Activated T-cell treated with anti-CD3 and anti-CD28 coated beads, Interleukin-2, amount 50 U/mL, for 4 hours (primary cell): ENCODE data around the gene SECISBP2. TPM values are rescaled to one million over a fixed set of nuclear protein-coding genes. Genes with fewer than 3 reads are reported as not detected.
A peak's percentile ranks its signal among the peaks of the same experiment; 100 is the strongest.

Source experiments
- ATAC-seq, 2 donors: fragments of 200-7000 bp; cut with Tn5 transposase; one replicate each; pipeline ENCODE4 v1.10.0; 2021
- DNase-seq: peaks from one replicate; pipeline ENCODE4 v3.0.0-alpha.2; 2020
- H3K27me3 Mint-ChIP-seq: one replicate; pipeline ENCODE4 v1.8.0; 2021; ENCODE audit warnings: low read depth, mixed read lengths
- H3K36me3 Mint-ChIP-seq: one replicate; pipeline ENCODE4 v1.8.0; 2022; ENCODE audit warnings: mixed read lengths; ENCODE audit not compliant: insufficient read depth
- H3K4me1 Mint-ChIP-seq: one replicate; pipeline ENCODE4 v1.8.0; 2021; ENCODE audit warnings: low read depth, mixed read lengths
- H3K4me3 Mint-ChIP-seq: one replicate; pipeline ENCODE4 v1.8.0; 2021; ENCODE audit warnings: mild to moderate bottlenecking, moderate library complexity, mixed read lengths
- H3K9me3 Mint-ChIP-seq: one replicate; pipeline ENCODE4 v1.8.0; 2021; ENCODE audit warnings: mixed read lengths
- total RNA-seq, 3 donors: library from RNA; stranded (reverse); gene quantifications; one replicate each; pipeline ENCODE4 v1.2.1, GENCODE V29; 2021

SECISBP2 gene
- total RNA-seq, 3 donors from 2014 or later, result 34.7 to 36.3 (median 35.1) TPM

- Mint-ChIP-seq H3K9me3 (no peaks in the 10 kb centered on the region), H3K4me1 (peaks cover 3% of the 10 kb centered on the region), H3K27me3 (no peaks in the 10 kb centered on the region), H3K4me3 (no peak overlapping the region), H3K36me3 (peaks cover 43% of the 10 kb centered on the region)
- DNase-seq, result no peak
- no peak for ATAC-seq
These were observed 42.2 kb downstream of the SECISBP2 start for GRCh38 chr9:89360465-89360864.

DNA sequence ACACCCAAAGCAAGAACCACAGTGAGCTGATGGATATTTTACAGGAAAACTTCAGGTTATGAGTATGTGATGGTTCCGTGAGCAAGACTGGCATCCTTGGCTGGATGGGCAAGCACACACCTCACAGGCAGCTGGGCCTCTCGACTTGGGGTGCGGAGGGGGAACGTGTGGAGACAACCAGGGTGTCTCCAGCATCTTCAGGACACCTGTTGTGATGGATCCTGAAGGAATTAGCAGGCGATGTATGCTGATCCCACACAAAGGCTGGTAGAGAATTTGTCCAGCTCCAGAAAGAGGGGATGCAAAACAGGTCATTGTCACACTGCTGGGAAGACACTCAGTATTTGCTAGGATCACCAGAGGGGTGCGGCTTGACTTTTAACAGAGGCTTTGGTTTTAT, 42.7 kb downstream of the SECISBP2 start:
- Mint-ChIP-seq H3K9me3 (no peaks in the 10 kb centered on the region), H3K4me3 (no peak overlapping the region), H3K27me3 (no peaks in the 10 kb centered on the region), H3K36me3 (peaks cover 40% of the 10 kb centered on the region), H3K4me1 (peaks cover 3% of the 10 kb centered on the region)
- ATAC-seq (no peak), DNase-seq (no peak)

DNA sequence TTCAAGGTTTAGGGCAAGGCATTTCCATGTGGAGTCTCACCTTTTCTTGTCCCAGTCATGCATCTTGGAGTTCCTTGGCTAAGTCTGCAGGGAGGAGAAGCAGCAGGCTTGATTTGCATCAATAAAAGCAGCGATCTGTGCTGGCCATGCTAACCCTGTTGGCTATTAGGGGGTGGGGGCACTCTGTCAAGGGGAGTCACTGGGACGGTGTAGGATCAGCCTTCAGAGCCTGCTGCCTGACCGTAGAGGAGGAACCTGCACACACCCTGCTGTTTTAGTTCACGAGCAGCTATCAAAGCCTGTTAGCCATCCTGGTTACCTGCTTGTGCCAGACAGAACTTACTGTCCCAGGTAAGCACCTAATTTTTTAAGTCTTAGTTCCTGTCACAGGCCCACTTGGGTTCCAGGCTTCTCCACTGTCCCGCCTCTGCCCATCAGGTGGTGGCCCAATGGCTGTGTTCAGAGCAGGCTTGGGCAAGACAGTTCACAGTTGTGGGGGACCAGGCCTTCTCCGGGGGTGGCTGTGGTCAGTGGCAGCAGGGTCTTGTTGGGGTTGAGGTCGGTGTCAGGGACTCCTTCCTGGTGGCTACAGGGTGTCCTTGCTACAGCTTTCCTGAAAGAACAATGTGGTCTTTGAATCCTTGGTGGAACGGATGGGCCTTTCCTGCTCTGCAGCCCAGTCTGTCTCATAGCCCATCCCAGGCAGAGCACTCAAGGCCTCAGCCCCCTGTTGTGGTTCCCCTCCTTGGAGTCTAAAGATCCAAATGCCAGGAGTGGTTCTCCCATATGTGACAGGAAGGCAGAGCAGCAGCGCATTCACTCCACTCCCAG, 43.7 kb downstream of the SECISBP2 start:
- H3K9me3 Mint-ChIP-seq, result no peaks in the 10 kb centered on the region
- DNase-seq (no peak), ATAC-seq (no peak)
- peaks cover 11% of the 10 kb centered on the region for H3K4me1 Mint-ChIP-seq
- H3K4me3 Mint-ChIP-seq, result no peak overlapping the region
- H3K36me3 Mint-ChIP-seq, result peaks cover 34% of the 10 kb centered on the region
- H3K27me3 Mint-ChIP-seq, result no peaks in the 10 kb centered on the region

- Mint-ChIP-seq H3K36me3 (peaks cover 32% of the 10 kb centered on the region), H3K9me3 (no peaks in the 10 kb centered on the region), H3K4me1 (peaks cover 9% of the 10 kb centered on the region), H3K4me3 (no peak overlapping the region), H3K27me3 (no peaks in the 10 kb centered on the region)
- no peak for DNase-seq
- ATAC-seq, result no peak
These were observed 44.5 kb downstream of the SECISBP2 start for GRCh38 chr9:89362647-89363310.

- H3K4me1 Mint-ChIP-seq, result peaks cover 9% of the 10 kb centered on the region
- no peak for DNase-seq
These were observed 45.0 kb downstream of the SECISBP2 start for GRCh38 chr9:89363311-89363670.

GRCh38 chr9:89363921-89364665, 45.8 kb downstream of the SECISBP2 start:
- ATAC-seq (no peak), DNase-seq (no peak)
- Mint-ChIP-seq H3K9me3 (no peaks in the 10 kb centered on the region), H3K36me3 (peaks cover 24% of the 10 kb centered on the region), H3K27me3 (no peaks in the 10 kb centered on the region), H3K4me3 (no peak overlapping the region), H3K4me1 (peaks cover 9% of the 10 kb centered on the region)

More at GRCh38 chr9:89363311-89363670, 45.0 kb downstream of the SECISBP2 start:
- no peak for ATAC-seq
- Mint-ChIP-seq H3K9me3 (no peaks in the 10 kb centered on the region), H3K36me3 (peaks cover 28% of the 10 kb centered on the region), H3K4me3 (no peak overlapping the region), H3K27me3 (no peaks in the 10 kb centered on the region)

DNA sequence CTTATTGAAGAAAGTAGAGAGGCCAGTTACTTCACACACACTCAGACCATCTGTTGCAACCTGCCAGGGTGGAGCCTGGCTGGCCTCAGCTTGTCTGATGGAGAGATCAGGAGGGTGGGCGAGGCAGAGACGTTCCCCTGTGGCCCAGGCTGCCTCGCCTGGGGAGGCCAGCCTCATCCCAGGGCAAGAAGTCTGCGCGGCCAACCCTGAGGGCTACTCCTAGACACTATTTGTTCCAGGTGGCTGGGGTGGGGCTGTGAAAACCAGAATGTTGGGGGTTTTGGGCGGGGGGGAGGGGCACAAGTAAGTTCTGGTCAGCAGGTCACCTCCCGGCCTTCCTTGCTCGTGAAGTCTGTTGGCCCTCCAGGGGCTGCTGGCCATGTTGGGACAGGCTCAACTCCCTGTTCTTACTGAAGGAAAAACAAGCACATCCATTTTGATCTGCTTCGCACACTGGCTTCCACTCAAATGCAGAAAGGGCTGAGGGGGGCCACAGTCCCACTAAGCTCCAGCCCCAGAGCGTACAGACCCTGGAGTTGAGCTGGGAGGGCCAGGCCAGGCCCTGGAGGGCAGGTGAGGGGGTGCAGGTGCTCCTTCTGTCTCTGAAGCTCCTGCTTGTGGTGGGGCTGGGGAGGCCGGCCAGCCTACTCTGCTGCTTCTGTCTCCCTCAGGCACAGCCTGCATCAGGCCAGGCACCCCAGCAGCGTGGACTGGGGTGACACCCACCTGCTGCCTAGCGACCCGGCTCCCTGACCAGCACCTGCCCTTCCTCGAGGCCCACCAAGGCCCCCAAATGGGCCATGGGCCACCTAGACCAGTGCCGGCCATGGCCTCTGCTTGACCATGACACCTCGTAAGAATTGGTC, 46.6 kb downstream of the SECISBP2 start:
- DNase-seq, result no peak
- H3K4me3 Mint-ChIP-seq, result no peak overlapping the region
- H3K4me1 Mint-ChIP-seq, result peaks cover 9% of the 10 kb centered on the region
- no peaks in the 10 kb centered on the region for H3K27me3 Mint-ChIP-seq
- peaks cover 21% of the 10 kb centered on the region for H3K36me3 Mint-ChIP-seq
- H3K9me3 Mint-ChIP-seq, result no peaks in the 10 kb centered on the region
- ATAC-seq, result peak in 1 of 2 donors; percentile 6

DNA sequence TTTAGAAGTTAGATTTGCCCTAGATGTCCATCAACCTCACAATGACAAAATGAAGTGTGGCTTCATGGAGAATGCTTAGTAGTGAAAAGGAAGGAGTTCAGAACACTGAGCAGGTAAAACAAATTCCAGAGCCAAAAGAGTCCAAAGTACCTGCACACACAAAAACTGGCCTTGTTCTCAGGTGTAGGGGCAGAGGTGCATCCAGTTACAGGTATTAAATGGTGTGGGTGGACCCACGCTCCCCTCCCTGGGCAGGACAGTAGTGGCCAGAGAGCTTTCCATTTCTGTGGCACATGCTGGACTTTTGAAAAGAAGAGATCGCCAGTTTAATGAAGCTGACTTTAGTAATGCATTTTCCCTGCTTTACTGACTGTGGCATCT, 47.2 kb downstream of the SECISBP2 start:
- no peak for DNase-seq

GRCh38 chr9:89366711-89367110, 48.4 kb downstream of the SECISBP2 start:
- Mint-ChIP-seq H3K36me3 (peaks cover 4% of the 10 kb centered on the region), H3K4me1 (peaks cover 7% of the 10 kb centered on the region), H3K9me3 (no peaks in the 10 kb centered on the region), H3K4me3 (no peak overlapping the region), H3K27me3 (no peaks in the 10 kb centered on the region)
- DNase-seq, result no peak
- peak in 1 of 2 donors; percentile 59 for ATAC-seq

More for the DNA sequence above, 47.2 kb downstream of the SECISBP2 start:
- H3K27me3 Mint-ChIP-seq, result no peaks in the 10 kb centered on the region
- peaks cover 7% of the 10 kb centered on the region for H3K4me1 Mint-ChIP-seq
- no peak overlapping the region for H3K4me3 Mint-ChIP-seq
- H3K9me3 Mint-ChIP-seq, result no peaks in the 10 kb centered on the region
- ATAC-seq, result no peak
- peaks cover 16% of the 10 kb centered on the region for H3K36me3 Mint-ChIP-seq

GRCh38 chr9:89367281-89367680, 49.0 kb downstream of the SECISBP2 start:
- Mint-ChIP-seq H3K4me1 (peaks cover 7% of the 10 kb centered on the region), H3K36me3 (no peaks in the 10 kb centered on the region), H3K9me3 (no peaks in the 10 kb centered on the region), H3K4me3 (no peak overlapping the region), H3K27me3 (no peaks in the 10 kb centered on the region)
- no peak for DNase-seq
- ATAC-seq, result no peak

- no peak for ATAC-seq
- H3K9me3 Mint-ChIP-seq, result no peaks in the 10 kb centered on the region
- no peaks in the 10 kb centered on the region for H3K27me3 Mint-ChIP-seq
- no peaks in the 10 kb centered on the region for H3K36me3 Mint-ChIP-seq
- no peak for DNase-seq
- peaks cover 9% of the 10 kb centered on the region for H3K4me1 Mint-ChIP-seq
- no peak overlapping the region for H3K4me3 Mint-ChIP-seq
These were observed 49.6 kb downstream of the SECISBP2 start for GRCh38 chr9:89367726-89368437.

DNA sequence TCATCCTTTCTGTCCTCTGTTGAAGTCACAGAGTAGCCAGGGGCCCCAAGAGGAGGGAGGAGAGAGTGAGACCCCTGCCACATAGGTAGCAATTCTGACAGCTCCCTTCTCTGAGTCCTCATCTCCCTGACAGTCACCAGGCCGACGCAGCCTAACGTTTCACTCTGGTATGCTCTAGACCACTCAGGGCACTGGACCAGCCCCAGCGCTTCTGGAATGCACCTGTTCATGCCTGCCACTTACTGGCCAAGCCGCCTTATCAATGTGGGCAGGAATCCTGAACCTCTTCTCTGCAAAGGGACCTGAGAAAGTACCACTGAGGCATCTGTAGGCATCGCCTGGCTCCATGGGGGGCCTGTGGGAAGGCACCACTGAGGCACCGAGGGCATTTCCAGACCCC, 50.2 kb downstream of the SECISBP2 start:
- DNase-seq (no peak), ATAC-seq (no peak)
- Mint-ChIP-seq H3K27me3 (no peaks in the 10 kb centered on the region), H3K4me3 (no peak overlapping the region), H3K36me3 (no peaks in the 10 kb centered on the region), H3K9me3 (no peaks in the 10 kb centered on the region), H3K4me1 (peaks cover 12% of the 10 kb centered on the region)

DNA sequence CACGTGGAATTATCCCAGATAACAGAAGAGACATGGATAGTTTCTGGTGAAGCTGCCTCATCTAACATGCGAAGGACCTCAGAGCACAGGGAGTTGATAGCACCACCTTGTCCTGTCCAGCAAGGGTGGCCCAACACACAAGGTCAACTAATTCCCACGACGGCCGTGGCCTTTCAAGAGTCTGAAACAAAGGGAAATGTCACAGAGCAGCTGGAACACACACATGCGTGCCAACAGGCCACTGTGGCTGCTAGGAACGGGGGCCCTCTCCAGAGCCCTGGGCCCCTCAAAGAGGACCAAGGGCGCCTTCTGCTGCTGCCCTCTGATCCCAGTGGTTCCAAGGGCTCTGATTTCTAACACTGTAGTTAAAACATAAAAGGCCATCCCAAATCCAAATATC, 50.7 kb downstream of the SECISBP2 start:
- Mint-ChIP-seq H3K9me3 (no peaks in the 10 kb centered on the region), H3K4me1 (peaks cover 12% of the 10 kb centered on the region), H3K36me3 (no peaks in the 10 kb centered on the region), H3K27me3 (no peaks in the 10 kb centered on the region), H3K4me3 (no peak overlapping the region)
- ATAC-seq (no peak), DNase-seq (no peak)
